ENCODE data around the gene ZNF213.

ZNF213 gene

GRCh38 chr16:3087243-3088235 lies 47.3 kb upstream of the ZNF213 start:
- no peak for TF ChIP-seq TOX (CRISPR knock-in tag; IDR thresholded peaks at IDR 0.05; ENCODE audit: borderline replicate concordance)
- TF ChIP-seq PATZ1 (CRISPR knock-in tag; IDR thresholded peaks at IDR 0.05; ENCODE audit: borderline replicate concordance), result no peak
- TF ChIP-seq TSHZ2 (CRISPR knock-in tag; IDR thresholded peaks at IDR 0.05), result no peak
- TF ChIP-seq OSR1 (CRISPR knock-in tag; IDR thresholded peaks at IDR 0.05), result no peak
- TF ChIP-seq, protein P1, sequence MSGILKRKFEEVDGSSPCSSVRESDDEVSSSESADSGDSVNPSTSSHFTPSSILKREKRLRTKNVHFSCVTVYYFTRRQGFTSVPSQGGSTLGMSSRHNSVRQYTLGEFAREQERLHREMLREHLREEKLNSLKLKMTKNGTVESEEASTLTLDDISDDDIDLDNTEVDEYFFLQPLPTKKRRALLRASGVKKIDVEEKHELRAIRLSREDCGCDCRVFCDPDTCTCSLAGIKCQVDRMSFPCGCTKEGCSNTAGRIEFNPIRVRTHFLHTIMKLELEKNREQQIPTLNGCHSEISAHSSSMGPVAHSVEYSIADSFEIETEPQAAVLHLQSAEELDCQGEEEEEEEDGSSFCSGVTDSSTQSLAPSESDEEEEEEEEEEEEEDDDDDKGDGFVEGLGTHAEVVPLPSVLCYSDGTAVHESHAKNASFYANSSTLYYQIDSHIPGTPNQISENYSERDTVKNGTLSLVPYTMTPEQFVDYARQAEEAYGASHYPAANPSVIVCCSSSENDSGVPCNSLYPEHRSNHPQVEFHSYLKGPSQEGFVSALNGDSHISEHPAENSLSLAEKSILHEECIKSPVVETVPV (CRISPR knock-in tag; IDR thresholded peaks at IDR 0.05), result no peak
- TF ChIP-seq RARB (CRISPR knock-in tag; IDR thresholded peaks at IDR 0.05), result no peak
- TF ChIP-seq ZFP30 (CRISPR knock-in tag; IDR thresholded peaks at IDR 0.05), result no peak
- no peak for TF ChIP-seq ARNTL (CRISPR knock-in tag; IDR thresholded peaks at IDR 0.05; ENCODE audit: borderline replicate concordance, low read depth)
- no peak for TF ChIP-seq BACH2 (CRISPR knock-in tag; IDR thresholded peaks at IDR 0.05; ENCODE audit: borderline replicate concordance)
- no peak for TF ChIP-seq PPARA (CRISPR knock-in tag; IDR thresholded peaks at IDR 0.05; ENCODE audit: borderline replicate concordance)
- TF ChIP-seq SNAI2 (CRISPR knock-in tag; IDR thresholded peaks at IDR 0.05), result no peak
- TF ChIP-seq ESRRG (CRISPR knock-in tag; IDR thresholded peaks at IDR 0.05), result no peak
- peak; percentile 51; the same call in 2 of the 3 replicates for ATAC-seq

- TF ChIP-seq ZFP30 (CRISPR knock-in tag; IDR thresholded peaks at IDR 0.05), result no peak
- no peak for TF ChIP-seq SNAI2 (CRISPR knock-in tag; IDR thresholded peaks at IDR 0.05)
- ATAC-seq, result no peak
These were observed 46.4 kb upstream of the ZNF213 start for GRCh38 chr16:3088450-3088849.

GRCh38 chr16:3088925-3089716 lies 45.7 kb upstream of the ZNF213 start:
- no peak for ATAC-seq
- TF ChIP-seq ISL1 (CRISPR knock-in tag; IDR thresholded peaks at IDR 0.05), result no peak
- no peak for TF ChIP-seq PATZ1 (CRISPR knock-in tag; IDR thresholded peaks at IDR 0.05; ENCODE audit: borderline replicate concordance)
- no peak for TF ChIP-seq CSDC2 (CRISPR knock-in tag; IDR thresholded peaks at IDR 0.05)
- TF ChIP-seq ZNF565 (CRISPR knock-in tag; conservative IDR thresholded peaks at IDR 0.05; ENCODE audit: low read depth), result no peak
- TF ChIP-seq, protein P2, sequence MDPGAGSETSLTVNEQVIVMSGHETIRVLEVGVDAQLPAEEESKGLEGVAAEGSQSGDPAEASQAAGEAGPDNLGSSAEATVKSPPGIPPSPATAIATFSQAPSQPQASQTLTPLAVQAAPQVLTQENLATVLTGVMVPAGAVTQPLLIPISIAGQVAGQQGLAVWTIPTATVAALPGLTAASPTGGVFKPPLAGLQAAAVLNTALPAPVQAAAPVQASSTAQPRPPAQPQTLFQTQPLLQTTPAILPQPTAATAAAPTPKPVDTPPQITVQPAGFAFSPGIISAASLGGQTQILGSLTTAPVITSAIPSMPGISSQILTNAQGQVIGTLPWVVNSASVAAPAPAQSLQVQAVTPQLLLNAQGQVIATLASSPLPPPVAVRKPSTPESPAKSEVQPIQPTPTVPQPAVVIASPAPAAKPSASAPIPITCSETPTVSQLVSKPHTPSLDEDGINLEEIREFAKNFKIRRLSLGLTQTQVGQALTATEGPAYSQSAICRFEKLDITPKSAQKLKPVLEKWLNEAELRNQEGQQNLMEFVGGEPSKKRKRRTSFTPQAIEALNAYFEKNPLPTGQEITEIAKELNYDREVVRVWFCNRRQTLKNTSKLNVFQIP (CRISPR knock-in tag; IDR thresholded peaks at IDR 0.05; ENCODE audit: borderline replicate concordance, low read depth), result no peak
- no peak for TF ChIP-seq TCF4 (CRISPR knock-in tag; IDR thresholded peaks at IDR 0.05; ENCODE audit: borderline replicate concordance)
- no peak for TF ChIP-seq ZNF70 (CRISPR knock-in tag; IDR thresholded peaks at IDR 0.05)
- no peak for TF ChIP-seq RARB (CRISPR knock-in tag; IDR thresholded peaks at IDR 0.05)
- no peak for TF ChIP-seq ZFP30 (CRISPR knock-in tag; IDR thresholded peaks at IDR 0.05)
